ENCODE results near the gene RAB31.
"Not testable (repeated sequence)": the region's sequence is repeated elsewhere in the genome, so short reads cannot be mapped to it uniquely, and the experiment has no call there.

The RAB31 gene

DNA sequence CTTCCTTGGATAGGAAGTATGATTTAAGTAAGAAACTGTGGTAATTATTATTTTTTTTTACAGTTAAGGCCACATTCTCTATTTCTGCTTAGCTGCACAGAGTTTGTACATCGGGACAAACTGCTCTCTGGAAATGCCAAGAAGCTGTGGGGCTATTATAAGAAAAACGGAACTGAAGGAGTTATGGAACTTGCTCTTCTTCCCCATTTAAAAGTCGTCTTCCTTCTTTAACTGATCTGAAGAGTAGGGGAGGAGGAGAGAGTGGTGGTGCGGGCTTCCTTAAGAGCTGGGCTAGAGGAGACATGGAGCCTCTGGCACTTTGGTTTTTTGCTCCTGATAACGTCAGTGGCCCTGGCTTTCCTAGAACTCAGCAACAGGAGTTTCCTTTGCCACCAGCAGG, 54.4 kb downstream of the RAB31 start:
- TF ChIP-seq MYC (IDR thresholded peaks at IDR 0.05; ENCODE audit: low read depth, low read length) (no peak), POLR2A (IDR thresholded peaks at IDR 0.05; ENCODE audit: extremely low read depth, insufficient read length) (no peak)
- TF ChIP-seq, protein P1, sequence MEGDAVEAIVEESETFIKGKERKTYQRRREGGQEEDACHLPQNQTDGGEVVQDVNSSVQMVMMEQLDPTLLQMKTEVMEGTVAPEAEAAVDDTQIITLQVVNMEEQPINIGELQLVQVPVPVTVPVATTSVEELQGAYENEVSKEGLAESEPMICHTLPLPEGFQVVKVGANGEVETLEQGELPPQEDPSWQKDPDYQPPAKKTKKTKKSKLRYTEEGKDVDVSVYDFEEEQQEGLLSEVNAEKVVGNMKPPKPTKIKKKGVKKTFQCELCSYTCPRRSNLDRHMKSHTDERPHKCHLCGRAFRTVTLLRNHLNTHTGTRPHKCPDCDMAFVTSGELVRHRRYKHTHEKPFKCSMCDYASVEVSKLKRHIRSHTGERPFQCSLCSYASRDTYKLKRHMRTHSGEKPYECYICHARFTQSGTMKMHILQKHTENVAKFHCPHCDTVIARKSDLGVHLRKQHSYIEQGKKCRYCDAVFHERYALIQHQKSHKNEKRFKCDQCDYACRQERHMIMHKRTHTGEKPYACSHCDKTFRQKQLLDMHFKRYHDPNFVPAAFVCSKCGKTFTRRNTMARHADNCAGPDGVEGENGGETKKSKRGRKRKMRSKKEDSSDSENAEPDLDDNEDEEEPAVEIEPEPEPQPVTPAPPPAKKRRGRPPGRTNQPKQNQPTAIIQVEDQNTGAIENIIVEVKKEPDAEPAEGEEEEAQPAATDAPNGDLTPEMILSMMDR (IDR thresholded peaks at IDR 0.05; ENCODE audit: low read depth, low read length), result no peak
- TF ChIP-seq, protein P2, sequence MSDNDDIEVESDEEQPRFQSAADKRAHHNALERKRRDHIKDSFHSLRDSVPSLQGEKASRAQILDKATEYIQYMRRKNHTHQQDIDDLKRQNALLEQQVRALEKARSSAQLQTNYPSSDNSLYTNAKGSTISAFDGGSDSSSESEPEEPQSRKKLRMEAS (IDR thresholded peaks at IDR 0.05; ENCODE audit: low read depth, low read length), result no peak
- DNase-seq (ENCODE audit: low read depth), result no peak
- H3K4me3 ChIP-seq (ENCODE audit: low read depth, low read length), result no peak overlapping the region

DNA sequence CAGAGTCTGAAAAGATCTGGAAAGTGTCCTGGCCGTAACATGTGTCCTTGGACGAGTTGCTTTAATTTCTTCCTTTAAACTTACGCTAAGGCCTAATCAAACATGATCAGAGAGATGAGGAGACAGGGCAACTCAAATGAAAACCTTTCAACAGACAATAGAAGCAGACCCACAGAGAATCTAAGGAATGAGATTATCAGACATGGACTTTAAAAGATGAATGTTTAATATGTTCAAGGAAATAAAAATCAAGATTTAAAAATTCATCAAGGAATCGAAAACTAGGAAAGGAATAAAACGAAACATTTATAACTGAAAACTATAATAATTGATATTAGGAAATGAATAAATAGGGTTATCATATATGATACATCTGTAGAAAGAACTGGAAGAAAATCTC, 55.1 kb downstream of the RAB31 start:
- DNase-seq (ENCODE audit: low read depth), result no peak
- TF ChIP-seq, protein P2 (IDR thresholded peaks at IDR 0.05; ENCODE audit: low read depth, low read length), result no peak
- TF ChIP-seq MYC (IDR thresholded peaks at IDR 0.05; ENCODE audit: low read depth, low read length), result no peak
- TF ChIP-seq POLR2A (IDR thresholded peaks at IDR 0.05; ENCODE audit: extremely low read depth, insufficient read length), result no peak
- TF ChIP-seq, protein P1 (IDR thresholded peaks at IDR 0.05; ENCODE audit: low read depth, low read length), result no peak
- H3K4me3 ChIP-seq (ENCODE audit: low read depth, low read length), result no peak overlapping the region

DNA sequence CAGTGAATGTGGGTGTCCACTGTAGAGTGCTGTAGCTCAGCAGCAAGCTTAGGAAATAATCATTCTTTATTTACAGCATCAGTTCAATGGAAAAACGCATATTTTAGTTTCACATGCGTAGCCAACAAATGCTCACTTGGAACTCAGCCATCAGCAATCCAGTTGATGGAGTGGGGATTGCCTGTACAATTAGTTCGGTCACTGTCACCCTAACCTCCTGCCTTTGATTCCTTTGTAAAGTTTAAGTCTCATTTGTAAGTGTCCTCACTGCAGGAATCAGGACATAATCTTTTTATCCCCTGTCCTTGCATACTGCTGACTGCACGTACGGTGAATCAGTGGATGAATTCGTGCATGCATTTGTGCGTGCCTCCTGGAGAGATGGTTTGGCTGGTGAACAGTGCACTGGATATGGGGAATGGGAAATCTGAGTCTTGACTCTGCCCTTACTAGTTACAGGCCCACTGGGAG, 55.9 kb downstream of the RAB31 start:
- TF ChIP-seq MYC (IDR thresholded peaks at IDR 0.05; ENCODE audit: low read depth, low read length), result no peak
- H3K4me3 ChIP-seq (ENCODE audit: low read depth, low read length), result no peak overlapping the region
- DNase-seq (ENCODE audit: low read depth), result no peak

DNA sequence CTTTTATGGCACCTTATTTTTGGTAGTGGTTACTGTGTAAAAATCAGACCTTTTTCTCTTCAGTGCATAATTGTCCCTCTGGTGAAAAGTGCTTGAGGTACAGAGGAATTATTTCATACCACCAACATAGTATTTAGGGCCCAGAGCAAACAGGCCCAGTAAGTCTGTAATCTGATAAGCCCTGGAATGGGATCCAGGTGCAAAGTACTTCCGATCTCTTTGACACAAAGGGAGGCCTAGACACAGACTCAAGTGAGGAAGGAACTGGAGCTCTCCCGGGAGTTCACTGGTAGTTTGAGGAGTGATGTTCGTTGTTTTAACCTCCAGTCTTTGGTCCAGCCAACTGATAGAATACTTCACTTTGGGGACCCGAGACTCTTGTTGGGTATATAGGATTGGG, 57.4 kb downstream of the RAB31 start:
- no peak overlapping the region for H3K4me3 ChIP-seq (ENCODE audit: low read depth, low read length)
- no peak for DNase-seq (ENCODE audit: low read depth)
- TF ChIP-seq, protein P1 (IDR thresholded peaks at IDR 0.05; ENCODE audit: low read depth, low read length), result no peak
- TF ChIP-seq, protein P2 (IDR thresholded peaks at IDR 0.05; ENCODE audit: low read depth, low read length), result no peak
- TF ChIP-seq MYC (IDR thresholded peaks at IDR 0.05; ENCODE audit: low read depth, low read length) (no peak), POLR2A (IDR thresholded peaks at IDR 0.05; ENCODE audit: extremely low read depth, insufficient read length) (no peak)

DNA sequence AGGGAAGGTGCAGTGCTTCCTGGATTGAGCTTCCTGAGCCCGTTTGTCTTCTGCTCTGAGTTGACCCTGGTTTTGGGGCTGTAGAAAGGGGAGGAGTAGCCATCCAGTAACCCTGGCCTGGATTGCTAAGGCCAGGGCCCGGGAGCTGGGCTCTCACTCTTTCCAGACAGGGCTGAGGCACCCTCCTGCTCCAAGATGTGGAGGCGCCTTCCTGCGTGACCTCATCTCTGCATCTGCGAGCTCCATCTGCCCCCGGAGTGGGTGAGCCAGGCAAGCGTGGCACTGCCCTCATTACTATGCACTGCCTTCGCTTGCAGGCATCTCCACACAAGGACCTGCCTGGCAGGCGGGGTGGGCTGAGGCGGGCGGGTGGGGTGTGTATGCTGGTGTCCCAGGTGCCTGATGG, 58.0 kb downstream of the RAB31 start:
- TF ChIP-seq, protein P1 (IDR thresholded peaks at IDR 0.05; ENCODE audit: low read depth, low read length), result no peak
- TF ChIP-seq POLR2A (IDR thresholded peaks at IDR 0.05; ENCODE audit: extremely low read depth, insufficient read length), result no peak
- no peak overlapping the region for H3K4me3 ChIP-seq (ENCODE audit: low read depth, low read length)
- no peak for DNase-seq (ENCODE audit: low read depth)

DNA sequence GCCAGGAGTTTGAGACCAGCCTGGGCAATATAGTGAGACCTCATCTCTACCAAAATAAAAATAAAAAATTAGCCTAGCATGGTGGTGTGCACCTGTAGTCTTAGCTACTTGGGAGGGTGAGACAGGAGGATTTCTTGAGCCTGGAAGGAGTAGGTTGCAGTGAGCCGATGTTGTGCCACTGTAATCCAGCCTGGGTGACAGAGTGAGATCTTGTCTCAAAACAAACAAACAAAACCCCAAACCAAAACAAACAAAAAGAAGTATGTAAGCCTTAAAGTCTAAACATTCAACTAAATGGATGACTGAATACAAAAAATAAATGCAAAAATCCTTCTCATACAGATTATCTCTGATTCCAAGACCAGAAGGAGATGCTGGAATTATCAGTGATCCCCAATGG, 58.6 kb downstream of the RAB31 start:
- H3K4me3 ChIP-seq (ENCODE audit: low read depth, low read length), result no peak overlapping the region
- DNase-seq (ENCODE audit: low read depth), result no peak
- TF ChIP-seq MYC (IDR thresholded peaks at IDR 0.05; ENCODE audit: low read depth, low read length) (no peak), POLR2A (IDR thresholded peaks at IDR 0.05; ENCODE audit: extremely low read depth, insufficient read length) (no peak)
- TF ChIP-seq, protein P2 (IDR thresholded peaks at IDR 0.05; ENCODE audit: low read depth, low read length), result no peak
- TF ChIP-seq, protein P1 (IDR thresholded peaks at IDR 0.05; ENCODE audit: low read depth, low read length), result no peak

DNA sequence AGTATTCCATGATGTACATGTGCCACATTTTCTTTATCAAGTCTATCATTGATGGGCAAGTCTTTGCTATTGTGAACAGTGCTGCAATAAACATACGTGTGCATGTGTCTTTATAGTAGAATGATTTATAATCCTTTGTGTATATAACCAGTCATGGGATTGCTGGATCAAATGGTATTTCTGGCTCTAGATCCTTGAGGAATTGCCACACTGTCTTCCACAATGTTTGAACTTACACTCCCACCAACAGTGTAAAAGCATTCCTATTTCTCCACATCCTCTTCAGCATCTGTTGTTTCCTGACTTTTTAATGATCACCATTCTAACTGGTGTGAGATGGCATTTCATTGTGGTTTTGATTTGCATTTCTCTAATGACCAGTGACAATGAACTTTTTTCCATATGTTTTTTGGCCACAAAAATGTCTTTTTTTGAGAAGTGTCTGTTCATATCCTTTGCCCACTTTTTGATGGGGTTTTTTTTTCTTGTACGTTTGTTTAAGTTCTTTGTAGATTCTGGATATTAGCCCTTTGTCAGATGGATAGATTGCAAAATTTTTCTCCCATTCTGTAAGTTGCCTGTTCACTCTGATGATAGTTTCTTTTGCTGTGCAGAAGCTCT, 60.1 kb downstream of the RAB31 start:
- H3K4me3 ChIP-seq (ENCODE audit: low read depth, low read length); DNase-seq (ENCODE audit: low read depth): not testable (repeated sequence)

DNA sequence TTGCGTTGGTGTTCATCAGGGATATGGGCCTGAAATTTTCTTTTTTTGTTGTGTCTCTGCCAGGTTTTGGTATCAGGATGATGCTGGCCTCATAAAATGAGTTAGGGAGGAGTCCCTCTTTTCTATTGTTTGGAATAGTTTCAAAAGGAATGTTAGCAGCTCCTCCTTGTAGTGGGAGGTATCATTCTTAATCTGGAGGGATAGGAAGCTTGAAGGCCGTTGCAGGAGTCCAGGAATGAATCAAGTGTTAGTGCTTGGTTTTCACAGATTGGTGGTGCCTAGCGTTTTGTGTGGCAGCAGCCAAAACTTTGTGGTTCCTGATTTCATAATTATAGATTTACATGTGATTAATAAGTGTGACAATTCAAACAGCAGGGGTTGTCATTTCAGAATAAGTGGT, 62.0 kb downstream of the RAB31 start:
- not testable (repeated sequence) for H3K4me3 ChIP-seq (ENCODE audit: low read depth, low read length); DNase-seq (ENCODE audit: low read depth)
